Smooth muscle cell (in vitro differentiated cells): Measurements from ENCODE around the gene HSD17B1. TPM values are rescaled to one million over a fixed set of nuclear protein-coding genes. Genes with fewer than 3 reads are reported as not detected.
A peak's percentile ranks its signal among the peaks of the same experiment; 100 is the strongest.

Source experiments
- DNase-seq: peaks from one replicate; lab custom pipeline; 2025; ENCODE audit not compliant: unreplicated experiment; lab: John Stamatoyannopoulos, UW
- H2AFZ ChIP-seq: fragments of 200-600 bp; sonication (generic); 2 replicates; pipeline ENCODE4 v1.6.0; 2016; ENCODE audit warnings: antibody characterized with exemption, low read depth, mild to moderate bottlenecking
- H3F3A ChIP-seq: fragments of 200-600 bp; sonication (generic); 2 replicates; pipeline ENCODE4 v1.6.0; 2017; ENCODE audit warnings: antibody characterized with exemption, low read depth
- H3K27ac ChIP-seq: fragments of 200-600 bp; sonication (generic); 2 replicates; pipeline ENCODE4 v1.5.1; 2016; ENCODE audit warnings: low read depth, mild to moderate bottlenecking
- H3K27me3 ChIP-seq: fragments of 200-600 bp; sonication (generic); 2 replicates; pipeline ENCODE4 v1.6.1; 2016; ENCODE audit warnings: low read depth, mild to moderate bottlenecking
- H3K36me3 ChIP-seq: fragments of 200-600 bp; sonication (generic); 2 replicates; pipeline ENCODE4 v1.5.1; 2016; ENCODE audit warnings: low read depth
- H3K4me1 ChIP-seq: fragments of 200-600 bp; sonication (generic); 2 replicates; pipeline ENCODE4 v1.5.1; 2016; ENCODE audit warnings: low read depth
- H3K4me2 ChIP-seq: fragments of 200-600 bp; sonication (generic); 2 replicates; pipeline ENCODE4 v1.6.0; 2016; ENCODE audit warnings: mild to moderate bottlenecking
- H3K4me3 ChIP-seq: fragments of 200-600 bp; sonication (generic); 2 replicates; pipeline ENCODE4 v1.5.1; 2016; ENCODE audit warnings: mild to moderate bottlenecking
- H3K79me2 ChIP-seq: fragments of 200-600 bp; sonication (generic); 2 replicates; pipeline ENCODE4 v1.6.0; 2016; ENCODE audit warnings: low read depth, mild to moderate bottlenecking
- H3K9ac ChIP-seq: fragments of 200-600 bp; sonication (generic); 2 replicates; pipeline ENCODE4 v1.6.0; 2016; ENCODE audit warnings: low read depth
- H3K9me3 ChIP-seq: fragments of 200-600 bp; sonication (generic); replicated peaks from 2 replicates; pipeline ENCODE4 v1.5.1; 2016; ENCODE audit warnings: low read depth
- H4K20me1 ChIP-seq: fragments of 200-600 bp; sonication (generic); 2 replicates; pipeline ENCODE4 v1.6.0; 2016; ENCODE audit warnings: low read depth
- CTCF ChIP-seq: fragments of 200-600 bp; sonication (generic); IDR thresholded peaks from 2 replicates; pipeline ENCODE4 v1.5.1; 2017; ENCODE audit warnings: borderline replicate concordance, mild to moderate bottlenecking, antibody characterized with exemption; ENCODE audit not compliant: insufficient read depth, poor library complexity, severe bottlenecking
- WGBS: methylation state at CpG from one replicate; pipeline ENCODE4 v1.1.7; 2016; ENCODE audit warnings: low lambda C conversion rate; 5-methylcytosine and 5-hydroxymethylcytosine counted together
- polyA plus RNA-seq: library from polyadenylated mRNA; unstranded; fragments of >200 nt; fragmentation: Nextera tagmentation; extraction: Ambion mirVana; gene quantifications from 2 replicates; pipeline ENCODE4 v1.2.1, GENCODE V29; 2016
- total RNA-seq: library from RNA; depleted of rRNA; stranded (reverse); fragments of >200 nt; gene quantifications from 2 replicates; pipeline ENCODE4 v1.2.3, GENCODE V29; 2014

The HSD17B1 gene
- total and polyA plus RNA-seq, 2 experiments from 2014 or later: 0.40 to 3.5 TPM

DNA sequence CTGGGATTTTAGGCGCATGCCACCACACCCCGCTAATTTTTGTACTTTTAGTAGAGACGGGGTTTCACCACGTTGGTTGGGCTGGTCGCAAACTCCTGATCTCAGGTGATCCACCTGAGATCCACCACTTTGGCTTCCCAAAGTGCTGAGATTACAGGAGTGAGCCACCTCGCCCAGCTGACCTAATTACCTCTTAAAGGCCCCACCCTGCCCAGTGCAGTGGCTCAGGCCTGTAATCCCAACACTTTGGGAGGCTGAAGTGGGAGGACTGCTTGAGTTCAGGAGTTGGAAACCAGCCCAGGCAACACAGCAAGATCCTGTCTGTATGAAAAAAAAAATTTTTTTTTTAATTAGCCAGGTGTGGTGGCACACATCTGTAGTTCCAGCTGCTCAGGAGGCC is 6.4 kb downstream of the HSD17B1 start:
- no peak for DNase-seq
- Histone ChIP-seq H3K27me3 (no peaks in the 10 kb centered on the region), H4K20me1 (no peaks in the 10 kb centered on the region), H3K36me3 (no peaks in the 10 kb centered on the region), H3K4me3 (no peak overlapping the region), H3K27ac (no peak overlapping the region), H2AFZ (no peak overlapping the region), H3K9me3 (no peaks in the 10 kb centered on the region), H3K9ac (no peak overlapping the region), H3K4me1 (peaks cover 19% of the 10 kb centered on the region), H3K4me2 (no peak overlapping the region), H3F3A (peaks cover 4% of the 10 kb centered on the region), H3K79me2 (peaks cover 34% of the 10 kb centered on the region)
- TF ChIP-seq CTCF: no peak
- 93% methylated on average over 6 of the region's 6 CpGs for WGBS

GRCh38 chr17:42560246-42560645 is 7.5 kb downstream of the HSD17B1 start:
- Histone ChIP-seq H3K4me2 (no peak overlapping the region), H3K9me3 (no peaks in the 10 kb centered on the region), H3K79me2 (peaks cover 27% of the 10 kb centered on the region), H4K20me1 (no peaks in the 10 kb centered on the region), H3F3A (peaks cover 7% of the 10 kb centered on the region), H2AFZ (no peak overlapping the region), H3K27ac (no peak overlapping the region), H3K4me3 (no peak overlapping the region), H3K27me3 (no peaks in the 10 kb centered on the region), H3K9ac (no peak overlapping the region), H3K4me1 (peaks cover 16% of the 10 kb centered on the region), H3K36me3 (no peaks in the 10 kb centered on the region)
- TF ChIP-seq CTCF: no peak
- no peak for DNase-seq
- WGBS: 97% methylated on average over 3 of the region's 3 CpGs

DNA sequence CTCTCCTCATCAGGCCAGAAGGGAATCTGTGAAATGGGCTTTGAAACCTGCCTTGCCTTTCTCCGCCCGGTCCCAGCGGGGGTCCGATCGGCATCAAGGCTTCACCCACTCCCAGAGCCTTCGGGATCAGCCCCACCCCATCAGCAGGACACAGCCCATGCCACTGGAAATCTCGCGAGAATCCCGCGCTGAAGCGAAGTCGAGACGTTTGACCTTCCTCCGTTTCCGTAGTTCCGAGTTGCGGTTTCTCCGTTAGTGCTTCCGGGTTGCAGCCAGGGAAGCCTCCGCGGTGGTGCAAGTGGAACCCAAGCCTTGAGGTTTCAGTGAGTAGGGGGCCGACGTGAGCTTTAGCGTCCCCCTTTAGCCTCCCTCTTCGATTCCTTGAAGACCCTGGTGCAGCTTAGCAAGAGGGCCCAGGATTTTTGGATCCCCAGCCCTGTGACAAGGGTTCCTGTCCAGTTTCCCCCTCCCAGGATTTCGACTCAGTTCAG is 9.2 kb downstream of the HSD17B1 start, which contains the start of gene COASY:
Gene COASY (plus strand): TSS at position 252 of the 491 bp plus-strand sequence. CDS start 475 bp downstream, outside the sequence.
- H3K27me3 ChIP-seq: no peaks in the 10 kb centered on the region
- H3K4me3 ChIP-seq: peak within 1 kb of the TSS; percentile 76
- 3% methylated on average over 26 of the region's 26 CpGs for WGBS
- H4K20me1 ChIP-seq: no peaks in the 10 kb centered on the region
- H3K36me3 ChIP-seq: no peaks in the 10 kb centered on the region
- H3K27ac ChIP-seq: peak within 1 kb of the TSS; percentile 85
- no peak for TF ChIP-seq CTCF
- peak within 1 kb of the TSS; percentile 97 for H3K4me2 ChIP-seq
- H3K4me1 ChIP-seq: peaks cover 14% of the 10 kb centered on the region
- H3K9me3 ChIP-seq: no peaks in the 10 kb centered on the region
- peak within 1 kb of the TSS; percentile 47 for H2AFZ ChIP-seq
- H3K9ac ChIP-seq: peak within 1 kb of the TSS; percentile 92
- DNase-seq: peak; percentile 59
- peaks cover 21% of the 10 kb centered on the region for H3K79me2 ChIP-seq
- peaks cover 13% of the 10 kb centered on the region for H3F3A ChIP-seq
